OCI-LY1 (cell line): ENCODE results near the gene PCDHB13.
"Not testable (repeated sequence)": the region's sequence is repeated elsewhere in the genome, so short reads cannot be mapped to it uniquely, and the experiment has no call there.

Experiments
- EZH2 ChIP-seq: fragments of 200-600 bp; sonication (generic), shearing (Covaris generic); IDR thresholded peaks from 2 replicates; pipeline ENCODE4 v1.8.0; 2017; ENCODE audit warnings: borderline replicate concordance, mixed run types, mild to moderate bottlenecking, antibody characterized with exemption, low read length, moderate library complexity, mixed read lengths
- TF ChIP-seq, protein P1 (sequence below): fragments of 200-600 bp; sonication (generic), shearing (Covaris generic); IDR thresholded peaks from 2 replicates; pipeline ENCODE4 v1.5.1; 2017; ENCODE audit warnings: mild to moderate bottlenecking, antibody characterized with exemption, low read length, moderate library complexity, mixed read lengths

DNA sequence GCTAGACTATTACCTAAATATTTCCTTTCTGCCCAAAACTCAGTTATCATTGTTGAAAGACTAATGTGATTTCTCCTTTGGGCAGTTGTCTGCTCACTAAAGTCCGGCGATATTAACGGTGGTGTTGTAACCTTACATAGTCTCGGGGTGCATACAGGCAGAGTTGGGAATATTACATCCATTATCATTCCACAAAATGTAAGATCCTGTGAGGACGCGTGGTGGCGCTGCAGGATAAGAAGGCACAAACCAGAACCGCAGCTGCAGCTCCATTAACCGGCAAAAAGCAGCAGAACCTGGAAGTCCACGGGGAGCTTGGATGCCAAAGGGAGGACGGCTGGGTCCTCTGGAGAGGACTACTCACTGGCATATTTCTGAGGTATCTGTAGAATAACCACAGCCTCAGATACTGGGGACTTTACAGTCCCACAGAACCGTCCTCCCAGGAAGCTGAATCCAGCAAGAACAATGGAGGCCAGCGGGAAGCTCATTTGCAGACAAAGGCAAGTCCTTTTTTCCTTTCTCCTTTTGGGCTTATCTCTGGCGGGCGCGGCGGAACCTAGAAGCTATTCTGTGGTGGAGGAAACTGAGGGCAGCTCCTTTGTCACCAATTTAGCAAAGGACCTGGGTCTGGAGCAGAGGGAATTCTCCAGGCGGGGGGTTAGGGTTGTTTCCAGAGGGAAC, at the start of gene PCDHB13:
- TF ChIP-seq, protein P1, sequence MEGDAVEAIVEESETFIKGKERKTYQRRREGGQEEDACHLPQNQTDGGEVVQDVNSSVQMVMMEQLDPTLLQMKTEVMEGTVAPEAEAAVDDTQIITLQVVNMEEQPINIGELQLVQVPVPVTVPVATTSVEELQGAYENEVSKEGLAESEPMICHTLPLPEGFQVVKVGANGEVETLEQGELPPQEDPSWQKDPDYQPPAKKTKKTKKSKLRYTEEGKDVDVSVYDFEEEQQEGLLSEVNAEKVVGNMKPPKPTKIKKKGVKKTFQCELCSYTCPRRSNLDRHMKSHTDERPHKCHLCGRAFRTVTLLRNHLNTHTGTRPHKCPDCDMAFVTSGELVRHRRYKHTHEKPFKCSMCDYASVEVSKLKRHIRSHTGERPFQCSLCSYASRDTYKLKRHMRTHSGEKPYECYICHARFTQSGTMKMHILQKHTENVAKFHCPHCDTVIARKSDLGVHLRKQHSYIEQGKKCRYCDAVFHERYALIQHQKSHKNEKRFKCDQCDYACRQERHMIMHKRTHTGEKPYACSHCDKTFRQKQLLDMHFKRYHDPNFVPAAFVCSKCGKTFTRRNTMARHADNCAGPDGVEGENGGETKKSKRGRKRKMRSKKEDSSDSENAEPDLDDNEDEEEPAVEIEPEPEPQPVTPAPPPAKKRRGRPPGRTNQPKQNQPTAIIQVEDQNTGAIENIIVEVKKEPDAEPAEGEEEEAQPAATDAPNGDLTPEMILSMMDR: peak; percentile 26; the same call in 1 of the 2 replicates
- TF ChIP-seq EZH2: not testable (repeated sequence)
